Activated naive CD8-positive, alpha-beta T cell treated with anti-CD3 and anti-CD28 coated beads for 36 hours (primary cell): Measurements from ENCODE around the gene TLCD1. TPM values are rescaled to one million over a fixed set of nuclear protein-coding genes. Genes with fewer than 3 reads are reported as not detected.
"Not testable (repeated sequence)": the region's sequence is repeated elsewhere in the genome, so short reads cannot be mapped to it uniquely, and the experiment has no call there.

Experiments used
- DNase-seq: peaks from one replicate; pipeline ENCODE4 v3.0.0; 2021
- H3K27ac Mint-ChIP-seq: one replicate; pipeline ENCODE4 v1.8.0; 2022; ENCODE audit warnings: mild to moderate bottlenecking, moderate library complexity, mixed read lengths
- H3K27me3 Mint-ChIP-seq: one replicate; pipeline ENCODE4 v1.8.0; 2022; ENCODE audit warnings: mild to moderate bottlenecking, mixed read lengths
- H3K36me3 Mint-ChIP-seq: one replicate; pipeline ENCODE4 v1.8.0; 2021; ENCODE audit warnings: mild to moderate bottlenecking, mixed read lengths
- H3K4me1 Mint-ChIP-seq: one replicate; pipeline ENCODE4 v1.8.0; 2021; ENCODE audit warnings: mixed read lengths
- H3K4me3 Mint-ChIP-seq: one replicate; pipeline ENCODE4 v1.8.0; 2022; ENCODE audit warnings: mild to moderate bottlenecking, moderate library complexity, mixed read lengths
- H3K9me3 Mint-ChIP-seq: one replicate; pipeline ENCODE4 v1.8.0; 2022; ENCODE audit warnings: mixed read lengths
- total RNA-seq, 2 experiments: library from RNA; stranded (reverse); gene quantifications; one replicate each; pipeline ENCODE4 v1.2.3, GENCODE V29; 2021

The TLCD1 gene
- total RNA-seq, 2 experiments from 2014 or later = 15.5 to 17.8 TPM

- H3K4me1 Mint-ChIP-seq = peaks cover 46% of the 10 kb centered on the region
- peak overlapping the region; percentile 99 for H3K27ac Mint-ChIP-seq
- H3K27me3 Mint-ChIP-seq = peaks cover 4% of the 10 kb centered on the region
- H3K9me3 Mint-ChIP-seq = no peaks in the 10 kb centered on the region
- peak overlapping the region; percentile 100 for H3K4me3 Mint-ChIP-seq
- peak; percentile 94 for DNase-seq
- H3K36me3 Mint-ChIP-seq = peaks cover 39% of the 10 kb centered on the region
These were observed 826 bp upstream of the TLCD1 start for GRCh38 chr17:28726627-28727491.

GRCh38 chr17:28725660-28726225 is 290 bp downstream of the TLCD1 start:
- H3K36me3 Mint-ChIP-seq = peaks cover 50% of the 10 kb centered on the region
- peaks cover 46% of the 10 kb centered on the region for H3K4me1 Mint-ChIP-seq
- peak; percentile 81 for DNase-seq
- peaks cover 6% of the 10 kb centered on the region for H3K27me3 Mint-ChIP-seq
- peak overlapping the region; percentile 90 for H3K27ac Mint-ChIP-seq
- peak overlapping the region; percentile 100 for H3K4me3 Mint-ChIP-seq
- H3K9me3 Mint-ChIP-seq = no peaks in the 10 kb centered on the region

- Mint-ChIP-seq H3K27ac (peak overlapping the region; percentile 90), H3K9me3 (no peaks in the 10 kb centered on the region), H3K27me3 (peaks cover 9% of the 10 kb centered on the region), H3K4me3 (peak overlapping the region; percentile 100), H3K36me3 (peaks cover 56% of the 10 kb centered on the region), H3K4me1 (peaks cover 46% of the 10 kb centered on the region)
- peak; percentile 41 for DNase-seq
These were observed 820 bp downstream of the TLCD1 start for GRCh38 chr17:28725166-28725659.

- Mint-ChIP-seq H3K9me3 (no peaks in the 10 kb centered on the region), H3K4me1 (peaks cover 44% of the 10 kb centered on the region), H3K27me3 (peaks cover 13% of the 10 kb centered on the region), H3K27ac (peak overlapping the region; percentile 90), H3K4me3 (peak overlapping the region; percentile 100), H3K36me3 (peaks cover 61% of the 10 kb centered on the region)
- DNase-seq = no peak
These were observed 1.4 kb downstream of the TLCD1 start for GRCh38 chr17:28724500-28725165.

GRCh38 chr17:28723836-28724499 is 2.1 kb downstream of the TLCD1 start:
- H3K27me3 Mint-ChIP-seq = peaks cover 13% of the 10 kb centered on the region
- DNase-seq, H3K9me3 Mint-ChIP-seq: not testable (repeated sequence)
- peaks cover 44% of the 10 kb centered on the region for H3K4me1 Mint-ChIP-seq
- H3K36me3 Mint-ChIP-seq = peaks cover 61% of the 10 kb centered on the region
- H3K4me3 Mint-ChIP-seq = peak overlapping the region; percentile 100
- peak overlapping the region; percentile 90 for H3K27ac Mint-ChIP-seq

GRCh38 chr17:28723159-28723835 is 2.7 kb downstream of the TLCD1 start:
- no peak for DNase-seq
- peaks cover 47% of the 10 kb centered on the region for H3K4me1 Mint-ChIP-seq
- peak overlapping the region; percentile 100 for H3K4me3 Mint-ChIP-seq
- H3K9me3 Mint-ChIP-seq = no peaks in the 10 kb centered on the region
- H3K27me3 Mint-ChIP-seq = peaks cover 15% of the 10 kb centered on the region
- peaks cover 61% of the 10 kb centered on the region for H3K36me3 Mint-ChIP-seq
- peak overlapping the region; percentile 90 for H3K27ac Mint-ChIP-seq

GRCh38 chr17:28722417-28723158 is 3.4 kb downstream of the TLCD1 start:
- H3K4me3 Mint-ChIP-seq = peak overlapping the region; percentile 100
- no peaks in the 10 kb centered on the region for H3K9me3 Mint-ChIP-seq
- peaks cover 61% of the 10 kb centered on the region for H3K36me3 Mint-ChIP-seq
- H3K27ac Mint-ChIP-seq = peak overlapping the region; percentile 100
- no peak for DNase-seq
- peaks cover 47% of the 10 kb centered on the region for H3K4me1 Mint-ChIP-seq
- H3K27me3 Mint-ChIP-seq = peaks cover 20% of the 10 kb centered on the region

- H3K4me1 Mint-ChIP-seq = peaks cover 45% of the 10 kb centered on the region
- H3K36me3 Mint-ChIP-seq = peaks cover 61% of the 10 kb centered on the region
- not testable (repeated sequence) for H3K9me3 Mint-ChIP-seq, DNase-seq
- H3K4me3 Mint-ChIP-seq = peak overlapping the region; percentile 100
- H3K27me3 Mint-ChIP-seq = peaks cover 28% of the 10 kb centered on the region
- peak overlapping the region; percentile 100 for H3K27ac Mint-ChIP-seq
These were observed 5.1 kb downstream of the TLCD1 start for GRCh38 chr17:28720997-28721329.

- Mint-ChIP-seq H3K4me1 (peaks cover 42% of the 10 kb centered on the region), H3K36me3 (peaks cover 56% of the 10 kb centered on the region)
These were observed 5.6 kb downstream of the TLCD1 start for GRCh38 chr17:28720247-28720996.

GRCh38 chr17:28719021-28719433 is 7.0 kb downstream of the TLCD1 start:
- Mint-ChIP-seq H3K27me3 (peaks cover 41% of the 10 kb centered on the region), H3K9me3 (no peaks in the 10 kb centered on the region), H3K4me3 (peak overlapping the region; percentile 100), H3K27ac (peak overlapping the region; percentile 100), H3K36me3 (peaks cover 42% of the 10 kb centered on the region), H3K4me1 (peaks cover 31% of the 10 kb centered on the region)
- no peak for DNase-seq

More at GRCh38 chr17:28720247-28720996, 5.6 kb downstream of the TLCD1 start:
- Mint-ChIP-seq H3K4me3 (peak overlapping the region; percentile 100), H3K27me3 (peaks cover 30% of the 10 kb centered on the region), H3K9me3 (no peaks in the 10 kb centered on the region), H3K27ac (peak overlapping the region; percentile 100)
- DNase-seq = peak; percentile 42

GRCh38 chr17:28718333-28719020 is 7.6 kb downstream of the TLCD1 start:
- peak overlapping the region; percentile 64 for H3K27ac Mint-ChIP-seq
- no peaks in the 10 kb centered on the region for H3K9me3 Mint-ChIP-seq
- peaks cover 37% of the 10 kb centered on the region for H3K36me3 Mint-ChIP-seq
- peak overlapping the region; percentile 62 for H3K4me3 Mint-ChIP-seq
- no peak for DNase-seq
- H3K27me3 Mint-ChIP-seq = peaks cover 45% of the 10 kb centered on the region
- H3K4me1 Mint-ChIP-seq = peaks cover 25% of the 10 kb centered on the region

- H3K9me3 Mint-ChIP-seq = no peaks in the 10 kb centered on the region
- H3K27ac Mint-ChIP-seq = peak within 1 kb of the TSS; percentile 64
- H3K27me3 Mint-ChIP-seq = peaks cover 45% of the 10 kb centered on the region
- peaks cover 30% of the 10 kb centered on the region for H3K36me3 Mint-ChIP-seq
- DNase-seq = no peak
- peaks cover 20% of the 10 kb centered on the region for H3K4me1 Mint-ChIP-seq
- peak within 1 kb of the TSS; percentile 62 for H3K4me3 Mint-ChIP-seq
These were observed 8.3 kb downstream of the TLCD1 start, which contains the start of gene RAB34 for GRCh38 chr17:28717578-28718332. Gene RAB34 (minus strand): TSS chr17:28717868. CDS start chr17:28717266, 602 bp downstream.
